Fibroblast of villous mesenchyme (primary cell): ENCODE data around the gene MYO10. TPM values are rescaled to one million over a fixed set of nuclear protein-coding genes. Genes with fewer than 3 reads are reported as not detected.
A peak's percentile ranks its signal among the peaks of the same experiment; 100 is the strongest.

Source experiments
- DNase-seq: peaks from one replicate; pipeline ENCODE4 v3.0.0-alpha.2; 2010; ENCODE audit warnings: low read depth
- H3K4me3 ChIP-seq: 2 replicates; pipeline ENCODE4 v1.5.1; 2011; ENCODE audit warnings: low read depth, mild to moderate bottlenecking, low read length
- total RNA-seq: library from RNA; depleted of rRNA; stranded (reverse); fragments of >200 nt; gene quantifications from 2 replicates; pipeline ENCODE4 v1.2.3, GENCODE V29; 2012
- TF ChIP-seq, protein P1 (sequence below): IDR thresholded peaks from 2 replicates; pipeline ENCODE4 v1.5.1; 2012; ENCODE audit warnings: low read depth, mild to moderate bottlenecking, low read length; ENCODE audit not compliant: insufficient read depth

MYO10 gene
- total RNA-seq, 1 donor = 36.7 TPM

DNA sequence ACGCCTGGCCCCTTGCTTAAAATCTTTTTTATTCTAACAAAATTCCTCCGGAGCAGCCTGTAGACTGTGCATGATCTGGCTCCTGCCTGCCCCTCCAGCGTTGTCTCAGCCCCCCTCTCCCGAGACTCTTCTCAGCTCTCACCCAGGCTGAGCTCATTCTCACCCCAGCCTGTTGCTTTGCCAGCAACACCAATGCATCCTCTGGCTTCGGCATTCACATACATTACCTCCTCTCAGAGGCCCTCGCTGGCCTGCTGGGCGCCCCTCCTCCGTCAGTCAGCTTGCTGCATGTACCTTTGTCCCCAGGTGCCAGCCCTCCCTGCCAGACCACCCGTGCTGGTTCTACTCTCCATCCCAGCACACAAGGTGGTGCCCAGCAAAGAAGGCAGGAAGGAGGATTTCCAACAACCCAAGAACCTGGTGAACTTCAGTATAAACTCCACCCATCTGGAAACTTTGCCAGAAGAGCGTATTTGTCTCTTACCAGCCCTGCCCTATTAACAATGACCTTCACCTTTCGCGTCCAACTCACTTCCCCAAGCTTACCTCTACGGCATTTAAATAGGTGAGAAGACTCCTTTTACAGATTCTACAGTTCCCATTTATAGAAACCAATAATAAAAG is 35.0 kb downstream of the MYO10 start:
- H3K4me3 ChIP-seq = no peak overlapping the region
- TF ChIP-seq, protein P1, sequence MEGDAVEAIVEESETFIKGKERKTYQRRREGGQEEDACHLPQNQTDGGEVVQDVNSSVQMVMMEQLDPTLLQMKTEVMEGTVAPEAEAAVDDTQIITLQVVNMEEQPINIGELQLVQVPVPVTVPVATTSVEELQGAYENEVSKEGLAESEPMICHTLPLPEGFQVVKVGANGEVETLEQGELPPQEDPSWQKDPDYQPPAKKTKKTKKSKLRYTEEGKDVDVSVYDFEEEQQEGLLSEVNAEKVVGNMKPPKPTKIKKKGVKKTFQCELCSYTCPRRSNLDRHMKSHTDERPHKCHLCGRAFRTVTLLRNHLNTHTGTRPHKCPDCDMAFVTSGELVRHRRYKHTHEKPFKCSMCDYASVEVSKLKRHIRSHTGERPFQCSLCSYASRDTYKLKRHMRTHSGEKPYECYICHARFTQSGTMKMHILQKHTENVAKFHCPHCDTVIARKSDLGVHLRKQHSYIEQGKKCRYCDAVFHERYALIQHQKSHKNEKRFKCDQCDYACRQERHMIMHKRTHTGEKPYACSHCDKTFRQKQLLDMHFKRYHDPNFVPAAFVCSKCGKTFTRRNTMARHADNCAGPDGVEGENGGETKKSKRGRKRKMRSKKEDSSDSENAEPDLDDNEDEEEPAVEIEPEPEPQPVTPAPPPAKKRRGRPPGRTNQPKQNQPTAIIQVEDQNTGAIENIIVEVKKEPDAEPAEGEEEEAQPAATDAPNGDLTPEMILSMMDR = no peak
- no peak for DNase-seq

DNA sequence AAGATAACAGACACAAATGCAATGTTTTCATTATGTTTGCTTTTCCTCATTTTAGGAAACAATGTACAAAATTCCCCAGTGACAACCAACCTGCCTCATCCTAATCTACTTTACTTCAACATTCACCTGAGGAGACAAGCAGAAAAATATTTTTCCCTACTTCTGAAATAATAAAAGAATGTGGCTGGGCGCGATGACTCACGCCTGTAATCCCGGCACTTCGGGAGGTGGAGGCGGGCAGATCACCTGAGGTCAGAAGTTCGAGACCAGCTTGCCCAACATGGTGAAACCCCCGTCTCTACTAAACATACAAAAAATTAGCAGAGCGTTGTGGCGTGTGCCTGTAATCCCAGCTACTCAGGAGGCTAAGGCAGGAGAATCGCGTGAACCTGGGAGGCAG is 36.9 kb downstream of the MYO10 start:
- TF ChIP-seq, protein P1 = no peak
- DNase-seq = no peak
- no peak overlapping the region for H3K4me3 ChIP-seq

DNA sequence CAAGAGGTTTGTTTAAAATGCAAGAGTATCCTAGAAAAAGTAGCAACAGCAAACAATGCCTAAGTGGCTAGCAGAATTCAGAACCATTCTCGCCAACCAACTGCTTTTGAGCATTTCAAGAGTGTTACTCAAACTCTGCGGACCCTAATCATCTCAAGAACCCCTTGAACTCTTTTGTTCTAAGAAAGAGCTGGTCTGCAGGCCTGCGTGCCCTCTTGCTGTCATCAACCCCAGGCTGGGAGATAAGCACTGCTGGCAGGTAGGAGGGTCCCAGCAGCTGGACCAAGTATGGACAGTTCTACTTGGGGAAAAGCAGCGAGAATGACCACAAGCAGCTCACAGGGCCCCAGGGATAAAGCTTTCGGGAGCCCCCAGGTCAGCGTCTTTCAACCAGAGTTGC is 38.3 kb downstream of the MYO10 start:
- TF ChIP-seq, protein P1 = no peak
- no peak for DNase-seq
- no peak overlapping the region for H3K4me3 ChIP-seq

DNA sequence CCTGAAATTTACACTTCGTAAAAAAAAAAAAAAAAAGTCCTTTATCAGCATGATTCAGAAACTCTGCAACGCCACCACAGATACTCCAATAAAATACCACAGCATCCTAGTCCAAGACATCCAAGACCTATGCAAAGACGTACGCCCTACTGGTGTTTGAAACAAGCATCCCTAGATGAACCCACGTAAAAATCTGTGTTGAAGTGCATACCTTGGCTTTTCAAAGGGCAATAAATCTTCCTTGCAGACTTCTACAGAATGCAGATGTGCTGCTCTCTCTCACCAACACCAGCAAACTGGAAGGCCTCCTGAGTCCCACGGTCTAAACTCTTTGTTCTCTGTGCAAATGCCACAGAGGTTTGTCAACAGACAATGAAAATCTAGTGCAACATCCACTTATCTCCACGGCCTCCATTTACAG is 38.8 kb downstream of the MYO10 start:
- DNase-seq = peak; percentile 95
- no peak overlapping the region for H3K4me3 ChIP-seq
- TF ChIP-seq, protein P1 = no peak

DNA sequence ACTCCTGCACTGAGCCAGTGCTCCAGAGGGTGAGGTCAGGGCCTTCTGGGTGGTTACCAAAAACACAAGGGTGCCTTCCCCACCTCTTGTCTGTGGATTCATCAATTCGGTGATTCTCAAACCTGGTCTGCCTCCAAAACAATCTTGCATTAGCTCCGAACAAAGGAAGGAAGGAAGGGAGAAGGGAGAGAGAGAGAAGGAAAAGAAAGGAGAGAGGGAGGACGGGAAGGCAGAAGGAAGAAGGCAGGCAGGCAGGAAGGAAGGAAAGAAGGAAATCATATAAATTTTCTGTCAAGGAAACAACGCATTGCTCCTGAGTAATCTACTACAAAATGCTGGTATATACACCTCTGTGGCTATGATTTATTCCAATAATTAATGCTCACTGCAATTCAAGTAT is 39.3 kb downstream of the MYO10 start:
- no peak overlapping the region for H3K4me3 ChIP-seq
- no peak for DNase-seq
- TF ChIP-seq, protein P1 = no peak

DNA sequence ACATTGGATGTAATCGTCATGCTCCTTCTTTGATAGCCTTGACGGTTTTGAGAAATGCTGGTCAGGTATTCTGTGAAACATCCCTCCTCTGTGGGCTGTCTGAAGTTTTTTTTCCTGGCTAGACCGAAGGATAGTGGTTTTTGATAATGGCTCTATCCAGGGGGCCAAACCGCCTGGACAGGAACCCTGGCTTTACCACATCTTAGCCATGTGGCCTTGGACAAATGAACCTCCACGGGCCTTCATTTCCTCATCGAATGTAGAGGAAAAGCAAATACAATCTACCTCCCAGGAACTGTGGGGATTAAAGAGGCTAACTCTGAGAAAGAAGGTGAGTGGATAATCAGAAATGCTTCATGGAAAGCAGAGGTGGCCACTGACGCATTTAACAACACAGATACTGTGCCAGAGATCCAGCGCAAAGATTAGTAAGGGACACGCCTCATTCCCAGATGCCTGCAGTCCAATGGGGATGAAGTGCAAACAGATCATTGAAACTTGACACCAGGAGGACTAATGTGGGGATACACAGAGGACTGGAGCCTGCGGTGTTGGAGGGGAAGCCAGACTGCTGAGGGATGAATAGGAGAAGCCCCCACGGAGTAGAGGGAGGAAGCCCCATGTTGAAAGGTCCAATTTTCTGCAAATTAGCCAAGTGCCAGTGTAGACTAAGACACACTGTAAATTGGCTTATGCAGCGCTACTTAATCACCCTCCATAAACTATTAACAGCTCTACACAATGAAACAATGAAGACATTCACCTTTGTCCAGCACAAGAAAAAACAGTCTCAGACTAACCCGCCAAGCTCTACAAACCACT is 41.6 kb downstream of the MYO10 start:
- DNase-seq = peak; percentile 97
- TF ChIP-seq, protein P1 = no peak
- no peak overlapping the region for H3K4me3 ChIP-seq
